ENCODE data around the gene EXOSC9.
A peak's percentile ranks its signal among the peaks of the same experiment; 100 is the strongest.

EXOSC9 gene

GRCh38 chr4:121801715-121802075, 572 bp downstream of the EXOSC9 start:
- Histone ChIP-seq H3K4me1 (ENCODE audit: control insufficient read depth, insufficient read depth, low read length) (peaks cover 5% of the 10 kb centered on the region), H3K9ac (ENCODE audit: low read length in 2 of 2) (peak overlapping the region; percentile 93 to 99), H3K9me3 (ENCODE audit: control insufficient read depth in 2 of 2, low read length in 2 of 2) (no peaks in the 10 kb centered on the region), H3K4me3 (ENCODE audit: low read length in 2 of 2) (peak overlapping the region; percentile 88 to 97), H3K27ac (ENCODE audit: low read length) (peak overlapping the region; percentile 98), H3K36me3 (ENCODE audit: control insufficient read depth in 2 of 2, insufficient read depth in 2 of 2, low read length in 2 of 2) (peaks cover 13 to 16% of the 10 kb centered on the region in 2 donors), H3K27me3 (ENCODE audit: control insufficient read depth in 1 of 2, insufficient read depth in 2 of 2, low read length in 2 of 2) (no peaks in the 10 kb centered on the region)

DNA sequence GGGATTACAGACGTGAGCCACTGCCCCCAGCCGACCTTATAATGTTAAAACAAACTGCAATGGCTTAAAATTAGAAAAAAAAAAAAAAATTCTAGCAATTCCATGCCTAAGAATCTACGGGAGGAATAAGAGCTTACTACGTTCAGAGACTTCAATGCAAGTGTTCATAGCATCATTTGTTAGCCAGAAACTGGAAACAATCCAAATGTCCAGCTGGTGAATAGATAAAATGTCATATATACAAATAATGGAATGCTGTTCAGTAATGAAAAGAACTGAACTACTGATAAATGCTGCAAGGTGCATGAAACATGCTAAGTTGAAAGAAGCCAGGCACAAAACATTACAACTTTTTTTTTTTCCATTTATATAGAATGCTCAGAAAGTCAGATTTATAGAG, 5.3 kb downstream of the EXOSC9 start:
- no peaks in the 10 kb centered on the region for H3K27me3 ChIP-seq (ENCODE audit: control insufficient read depth in 1 of 2, insufficient read depth in 2 of 2, low read length in 2 of 2)
- H3K9me3 ChIP-seq (ENCODE audit: control insufficient read depth in 2 of 2, low read length in 2 of 2), result no peaks in the 10 kb centered on the region
- H3K36me3 ChIP-seq (ENCODE audit: control insufficient read depth in 2 of 2, insufficient read depth in 2 of 2, low read length in 2 of 2), result peaks cover 16 to 36% of the 10 kb centered on the region in 2 donors
- H3K27ac ChIP-seq (ENCODE audit: low read length), result no peak overlapping the region
- peaks cover 5% of the 10 kb centered on the region for H3K4me1 ChIP-seq (ENCODE audit: control insufficient read depth, insufficient read depth, low read length)
- H3K4me3 ChIP-seq (ENCODE audit: low read length in 2 of 2), result no peak overlapping the region
- H3K9ac ChIP-seq (ENCODE audit: low read length in 2 of 2), result no peak overlapping the region

GRCh38 chr4:121811122-121811521, 10.0 kb downstream of the EXOSC9 start:
- Histone ChIP-seq H3K4me1 (ENCODE audit: control insufficient read depth, insufficient read depth, low read length) (no peaks in the 10 kb centered on the region), H3K9ac (ENCODE audit: low read length in 2 of 2) (no peak overlapping the region), H3K27me3 (ENCODE audit: control insufficient read depth in 1 of 2, insufficient read depth in 2 of 2, low read length in 2 of 2) (no peaks in the 10 kb centered on the region), H3K27ac (ENCODE audit: low read length) (no peak overlapping the region), H3K4me3 (ENCODE audit: low read length in 2 of 2) (no peak overlapping the region), H3K9me3 (ENCODE audit: control insufficient read depth in 2 of 2, low read length in 2 of 2) (no peaks in the 10 kb centered on the region), H3K36me3 (ENCODE audit: control insufficient read depth in 2 of 2, insufficient read depth in 2 of 2, low read length in 2 of 2) (peaks cover 16 to 55% of the 10 kb centered on the region in 2 donors)

DNA sequence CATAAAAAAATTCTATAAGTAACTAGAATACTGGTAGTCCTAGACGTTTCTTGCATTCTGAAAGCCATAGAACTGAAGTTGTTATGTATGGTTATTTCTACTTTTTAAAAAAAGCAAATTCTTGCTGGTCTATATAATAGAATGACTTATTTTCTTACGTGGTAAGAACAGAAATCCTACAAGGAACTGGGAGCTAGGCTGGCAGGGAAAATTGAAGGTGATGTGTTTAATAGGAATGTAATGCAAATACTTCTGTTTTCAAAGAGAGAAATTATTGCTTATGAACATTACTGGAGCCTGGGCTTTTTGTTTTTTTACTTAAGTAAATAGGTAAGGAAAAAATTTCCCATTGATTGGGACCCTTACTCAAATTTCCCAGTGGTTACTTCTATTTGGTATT, 13.6 kb downstream of the EXOSC9 start:
- Histone ChIP-seq H3K27ac (ENCODE audit: low read length) (no peak overlapping the region), H3K4me3 (ENCODE audit: low read length in 2 of 2) (no peak overlapping the region), H3K9me3 (ENCODE audit: control insufficient read depth in 2 of 2, low read length in 2 of 2) (no peaks in the 10 kb centered on the region), H3K27me3 (ENCODE audit: control insufficient read depth in 1 of 2, insufficient read depth in 2 of 2, low read length in 2 of 2) (no peaks in the 10 kb centered on the region), H3K4me1 (ENCODE audit: control insufficient read depth, insufficient read depth, low read length) (no peaks in the 10 kb centered on the region), H3K36me3 (ENCODE audit: control insufficient read depth in 2 of 2, insufficient read depth in 2 of 2, low read length in 2 of 2) (peaks cover 17 to 55% of the 10 kb centered on the region in 2 donors), H3K9ac (ENCODE audit: low read length in 2 of 2) (no peak overlapping the region)

DNA sequence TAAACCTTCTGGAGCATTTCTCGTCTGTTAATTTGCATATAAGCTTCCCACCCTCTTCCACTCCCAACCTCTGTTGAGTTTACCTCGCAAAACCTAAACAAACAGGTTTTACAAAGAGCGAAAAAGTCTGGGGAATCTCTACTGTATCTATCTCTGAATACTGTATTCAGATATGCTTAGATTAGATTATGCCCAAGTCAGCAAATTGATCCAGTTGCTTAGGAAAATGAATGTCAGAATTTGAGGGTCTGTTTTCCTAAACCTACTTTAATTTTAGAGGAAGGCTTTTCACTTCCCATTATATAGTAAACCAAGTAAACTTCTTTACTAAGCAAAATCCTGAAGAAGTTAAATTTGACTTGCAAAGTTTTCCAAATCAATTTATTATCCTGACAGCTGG, 15.9 kb downstream of the EXOSC9 start:
- Histone ChIP-seq H3K36me3 (ENCODE audit: control insufficient read depth in 2 of 2, insufficient read depth in 2 of 2, low read length in 2 of 2) (peaks cover 11 to 47% of the 10 kb centered on the region in 2 donors), H3K4me3 (ENCODE audit: low read length in 2 of 2) (no peak overlapping the region), H3K4me1 (ENCODE audit: control insufficient read depth, insufficient read depth, low read length) (no peaks in the 10 kb centered on the region)

DNA sequence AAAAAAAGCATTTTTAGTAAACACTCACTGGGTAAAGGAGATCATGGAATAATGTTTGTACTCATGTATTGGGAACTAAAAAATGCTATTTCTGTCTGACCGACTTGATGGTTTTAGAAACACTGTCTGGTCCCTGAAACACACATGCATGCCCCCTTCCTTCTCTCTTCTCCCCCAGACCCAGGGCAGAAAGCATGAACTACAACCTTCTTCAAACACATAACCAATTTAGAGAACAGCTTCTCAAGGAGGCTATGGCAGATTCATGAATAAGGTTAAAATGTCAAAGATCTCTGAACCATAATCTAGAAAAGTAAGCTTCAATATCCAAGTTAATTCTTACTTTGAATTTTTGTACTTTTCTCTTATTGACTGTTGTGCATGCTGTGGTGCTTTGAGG, 16.6 kb downstream of the EXOSC9 start:
- no peak overlapping the region for H3K9ac ChIP-seq (ENCODE audit: low read length in 2 of 2)

More for the DNA sequence above, 15.9 kb downstream of the EXOSC9 start:
- H3K9me3 ChIP-seq (ENCODE audit: control insufficient read depth in 2 of 2, low read length in 2 of 2), result no peaks in the 10 kb centered on the region
- no peak overlapping the region for H3K27ac ChIP-seq (ENCODE audit: low read length)
- no peaks in the 10 kb centered on the region for H3K27me3 ChIP-seq (ENCODE audit: control insufficient read depth in 1 of 2, insufficient read depth in 2 of 2, low read length in 2 of 2)
- H3K9ac ChIP-seq (ENCODE audit: low read length in 2 of 2), result no peak overlapping the region

GRCh38 chr4:121818215-121818614, 17.1 kb downstream of the EXOSC9 start:
- H3K27ac ChIP-seq (ENCODE audit: low read length), result no peak overlapping the region
- peaks cover 5 to 35% of the 10 kb centered on the region in 2 donors for H3K36me3 ChIP-seq (ENCODE audit: control insufficient read depth in 2 of 2, insufficient read depth in 2 of 2, low read length in 2 of 2)
- H3K9me3 ChIP-seq (ENCODE audit: control insufficient read depth in 2 of 2, low read length in 2 of 2), result no peaks in the 10 kb centered on the region
- H3K27me3 ChIP-seq (ENCODE audit: control insufficient read depth in 1 of 2, insufficient read depth in 2 of 2, low read length in 2 of 2), result no peaks in the 10 kb centered on the region
- peaks cover 2% of the 10 kb centered on the region for H3K4me1 ChIP-seq (ENCODE audit: control insufficient read depth, insufficient read depth, low read length)
- no peak overlapping the region for H3K4me3 ChIP-seq (ENCODE audit: low read length in 2 of 2)
- no peak overlapping the region for H3K9ac ChIP-seq (ENCODE audit: low read length in 2 of 2)

More for the DNA sequence above, 16.6 kb downstream of the EXOSC9 start:
- H3K27me3 ChIP-seq (ENCODE audit: control insufficient read depth in 1 of 2, insufficient read depth in 2 of 2, low read length in 2 of 2), result no peaks in the 10 kb centered on the region
- H3K36me3 ChIP-seq (ENCODE audit: control insufficient read depth in 2 of 2, insufficient read depth in 2 of 2, low read length in 2 of 2), result peaks cover 10 to 40% of the 10 kb centered on the region in 2 donors
- no peak overlapping the region for H3K27ac ChIP-seq (ENCODE audit: low read length)
- no peak overlapping the region for H3K4me3 ChIP-seq (ENCODE audit: low read length in 2 of 2)
- H3K4me1 ChIP-seq (ENCODE audit: control insufficient read depth, insufficient read depth, low read length), result no peaks in the 10 kb centered on the region
- no peaks in the 10 kb centered on the region for H3K9me3 ChIP-seq (ENCODE audit: control insufficient read depth in 2 of 2, low read length in 2 of 2)

DNA sequence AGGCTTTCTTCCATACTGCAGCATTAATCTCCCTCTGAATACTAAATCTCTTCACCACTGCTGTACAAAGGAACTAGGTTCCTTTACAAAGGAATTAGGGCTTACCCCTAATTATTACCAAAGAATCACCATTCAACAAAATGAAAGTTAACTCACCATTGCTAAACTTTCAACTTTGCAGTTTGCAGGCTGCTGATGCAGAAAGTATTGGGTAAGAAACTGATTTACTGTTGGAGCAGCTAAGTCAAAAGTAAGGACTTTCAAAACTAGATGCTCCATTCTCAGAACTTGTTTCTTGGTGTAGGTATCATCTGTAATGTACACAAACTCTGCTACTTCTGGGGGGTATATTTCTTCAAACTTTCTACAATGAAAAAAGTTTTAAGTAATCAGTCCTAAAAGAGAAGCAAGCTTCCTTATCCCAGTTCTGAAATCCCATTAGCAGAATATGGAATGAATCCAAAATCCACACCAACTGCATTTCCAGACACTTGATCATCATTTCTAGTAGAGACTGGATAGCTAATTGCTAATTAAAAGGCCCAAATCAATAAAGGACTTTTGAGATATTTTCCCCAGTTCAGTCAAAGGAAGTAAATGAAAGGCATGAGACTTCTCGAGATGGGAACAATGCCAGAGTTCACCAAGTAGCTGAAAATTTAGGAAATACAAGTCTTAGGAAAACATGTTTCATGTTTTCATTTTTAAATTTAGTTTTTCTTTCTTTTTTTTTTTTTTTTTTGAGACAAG, 18.3 kb downstream of the EXOSC9 start:
- peaks cover 4 to 28% of the 10 kb centered on the region in 2 donors for H3K36me3 ChIP-seq (ENCODE audit: control insufficient read depth in 2 of 2, insufficient read depth in 2 of 2, low read length in 2 of 2)
- H3K4me3 ChIP-seq (ENCODE audit: low read length in 2 of 2), result no peak overlapping the region
- H3K27me3 ChIP-seq (ENCODE audit: control insufficient read depth in 1 of 2, insufficient read depth in 2 of 2, low read length in 2 of 2), result no peaks in the 10 kb centered on the region
- H3K27ac ChIP-seq (ENCODE audit: low read length), result no peak overlapping the region
- H3K4me1 ChIP-seq (ENCODE audit: control insufficient read depth, insufficient read depth, low read length), result peaks cover 6% of the 10 kb centered on the region
- H3K9me3 ChIP-seq (ENCODE audit: control insufficient read depth in 2 of 2, low read length in 2 of 2), result no peaks in the 10 kb centered on the region
- H3K9ac ChIP-seq (ENCODE audit: low read length in 2 of 2), result no peak overlapping the region

DNA sequence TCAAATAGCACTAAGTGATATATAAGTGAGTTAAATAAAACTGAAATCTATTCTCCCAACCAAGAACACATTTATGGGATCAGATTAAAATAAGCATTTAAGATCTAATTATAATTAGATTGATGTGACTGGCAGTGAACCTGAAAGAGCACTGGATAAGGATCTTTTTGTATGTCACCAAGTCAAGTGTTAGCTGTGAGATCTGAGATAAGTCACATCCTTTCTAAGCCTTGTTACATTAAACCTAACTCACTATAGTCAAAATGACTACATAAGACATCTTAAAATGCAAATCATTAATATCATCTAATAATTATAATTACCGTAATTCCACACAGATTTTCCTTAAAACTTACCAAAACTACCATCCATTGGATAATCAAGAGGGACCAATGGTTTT, 20.9 kb downstream of the EXOSC9 start:
- no peak overlapping the region for H3K9ac ChIP-seq (ENCODE audit: low read length in 2 of 2)
- no peak overlapping the region for H3K4me3 ChIP-seq (ENCODE audit: low read length in 2 of 2)
- H3K9me3 ChIP-seq (ENCODE audit: control insufficient read depth in 2 of 2, low read length in 2 of 2), result no peaks in the 10 kb centered on the region
- H3K4me1 ChIP-seq (ENCODE audit: control insufficient read depth, insufficient read depth, low read length), result peaks cover 6% of the 10 kb centered on the region
- H3K27me3 ChIP-seq (ENCODE audit: control insufficient read depth in 1 of 2, insufficient read depth in 2 of 2, low read length in 2 of 2), result no peaks in the 10 kb centered on the region
- H3K27ac ChIP-seq (ENCODE audit: low read length), result no peak overlapping the region
- peaks cover 4 to 16% of the 10 kb centered on the region in 2 donors for H3K36me3 ChIP-seq (ENCODE audit: control insufficient read depth in 2 of 2, insufficient read depth in 2 of 2, low read length in 2 of 2)

- peaks cover 3 to 14% of the 10 kb centered on the region in 2 donors for H3K36me3 ChIP-seq (ENCODE audit: control insufficient read depth in 2 of 2, insufficient read depth in 2 of 2, low read length in 2 of 2)
- H3K4me3 ChIP-seq (ENCODE audit: low read length in 2 of 2), result peak overlapping the region; percentile 75 to 82
- H3K27me3 ChIP-seq (ENCODE audit: control insufficient read depth in 1 of 2, insufficient read depth in 2 of 2, low read length in 2 of 2), result no peaks in the 10 kb centered on the region
- H3K4me1 ChIP-seq (ENCODE audit: control insufficient read depth, insufficient read depth, low read length), result peaks cover 6% of the 10 kb centered on the region
- H3K27ac ChIP-seq (ENCODE audit: low read length), result no peak overlapping the region
- no peak overlapping the region for H3K9ac ChIP-seq (ENCODE audit: low read length in 2 of 2)
- no peaks in the 10 kb centered on the region for H3K9me3 ChIP-seq (ENCODE audit: control insufficient read depth in 2 of 2, low read length in 2 of 2)
Measured at GRCh38 chr4:121822796-121823504, 21.8 kb downstream of the EXOSC9 start.

Measured in stomach smooth muscle (tissue), 2 donors.